Gastroesophageal sphincter (tissue), 4 donors: ENCODE results near the gene TP73. TPM values are rescaled to one million over a fixed set of nuclear protein-coding genes. Genes with fewer than 3 reads are reported as not detected.
"Not testable (repeated sequence)": the region's sequence is repeated elsewhere in the genome, so short reads cannot be mapped to it uniquely, and the experiment has no call there.

Experiments
- ATAC-seq: fragments of 150-250 bp; one replicate; pipeline ENCODE4 v1.9.1; 2016; ENCODE audit warnings: mild to moderate bottlenecking, moderate library complexity
- H3K27ac ChIP-seq, 4 donors: fragments of 200-600 bp; sonication (generic) in 3 of 4; 1 replicate in 3 of 4; 2 replicates in 1 of 4; pipeline ENCODE4 v1.5.1; 2016 to 2019
- H3K27me3 ChIP-seq: fragments of 200-600 bp; sonication (generic); one replicate; pipeline ENCODE4 v1.5.1; 2019
- H3K36me3 ChIP-seq, 2 donors: fragments of 200-600 bp; sonication (generic); one replicate each; pipeline ENCODE4 v1.5.1; 2019; ENCODE audit warnings: control low read depth in 1 of 2
- H3K4me1 ChIP-seq, 3 donors: fragments of 200-600 bp; sonication (generic); 1 replicate in 2 of 3; 2 replicates in 1 of 3; pipeline ENCODE4 v1.5.1; 2016 to 2019; ENCODE audit warnings: control low read depth in 2 of 3
- H3K4me3 ChIP-seq, 2 donors: fragments of 200-600 bp; sonication (generic); one replicate each; pipeline ENCODE4 v1.5.1; 2019; ENCODE audit warnings: mild to moderate bottlenecking in 1 of 2, moderate library complexity in 1 of 2
- H3K9me3 ChIP-seq, 3 donors: fragments of 200-600 bp; sonication (generic); one replicate each; pipeline ENCODE4 v1.5.1; 2017 to 2019; ENCODE audit warnings: control low read depth in 2 of 3
- CTCF ChIP-seq, 4 experiments: fragments of 200-600 bp in 2 of 4; fragments of 450-650 bp in 2 of 4; sonication (generic) in 1 of 4; IDR thresholded peaks; one replicate each; pipeline ENCODE4 v1.5.1; 2017 to 2019; ENCODE audit warnings: antibody characterized with exemption in 4 of 4, mild to moderate bottlenecking in 2 of 4, moderate library complexity in 2 of 4
- EP300 ChIP-seq: sonication (generic); formaldehyde crosslinking; IDR thresholded peaks from one replicate; pipeline ENCODE4 v1.6.1; 2017; ENCODE audit warnings: antibody characterized with exemption, mild to moderate bottlenecking
- POLR2A ChIP-seq, 2 donors: fragments of 450-650 bp; IDR thresholded peaks; one replicate each; pipeline ENCODE4 v1.6.1; 2017; ENCODE audit warnings: antibody characterized with exemption in 2 of 2, mild to moderate bottlenecking in 2 of 2, moderate library complexity in 1 of 2
- POLR2AphosphoS5 ChIP-seq: sonication (generic); formaldehyde crosslinking; IDR thresholded peaks from one replicate; pipeline ENCODE4 v1.6.1; 2017; ENCODE audit warnings: antibody characterized with exemption
- WGBS, 2 donors: methylation state at CpG; one replicate each; pipeline ENCODE4 v1.1.5; 2018; ENCODE audit warnings: low coverage in 1 of 2; 5-methylcytosine and 5-hydroxymethylcytosine counted together
- total RNA-seq, 4 donors: library from RNA; depleted of rRNA; stranded (reverse); fragments of >200 nt; gene quantifications; one replicate each; pipeline ENCODE4 v1.1.0, GENCODE V29; 2016

The TP73 gene
- total RNA-seq, 4 donors from 2014 or later: 0.19 to 0.22 TPM; not detected in 2

- Histone ChIP-seq H3K27me3 (peaks cover 11% of the 10 kb centered on the region), H3K9me3 (no peaks in the 10 kb centered on the region), H3K4me3 (peak overlapping the region in 1 of 2 donors; percentile 88), H3K27ac (peak overlapping the region in 3 of 4 donors; percentile 85 to 90 (median 88)), H3K36me3 (peaks cover 0 to 28% of the 10 kb centered on the region in 2 donors), H3K4me1 (peaks cover 0 to 42% (median 10%) of the 10 kb centered on the region in 3 donors)
- TF ChIP-seq CTCF (IDR thresholded peaks at IDR 0.05): no peak
- TF ChIP-seq POLR2A (IDR thresholded peaks at IDR 0.05): no peak
- TF ChIP-seq POLR2AphosphoS5: no peak
- no peak for TF ChIP-seq EP300
- ATAC-seq: no peak
- WGBS, 2 donors: 93% methylated on average over 3 of the region's 13 CpGs; no CpG with 5 or more reads in 1 of the 2 donors
These were observed 95.6 kb downstream of the TP73 start for GRCh38 chr1:3747903-3748302.

- not testable (repeated sequence) for ATAC-seq, H3K9me3 ChIP-seq, H3K27ac ChIP-seq, H3K4me3 ChIP-seq
- peaks cover 0 to 42% (median 10%) of the 10 kb centered on the region in 3 donors for H3K4me1 ChIP-seq
- peaks cover 16% of the 10 kb centered on the region for H3K27me3 ChIP-seq
- 64 to 81% methylated on average over 10 to 13 of the region's 15 CpGs for WGBS, 2 donors
- peaks cover 0 to 23% of the 10 kb centered on the region in 2 donors for H3K36me3 ChIP-seq
These were observed 96.1 kb downstream of the TP73 start for GRCh38 chr1:3748316-3748900.

- WGBS, 2 donors: 21 to 77% methylated on average over 2 to 5 of the region's 5 CpGs
- peaks cover 0 to 33% (median 10%) of the 10 kb centered on the region in 3 donors for H3K4me1 ChIP-seq
- no peak overlapping the region for H3K27ac ChIP-seq
- no peak for ATAC-seq
- peaks cover 0 to 13% of the 10 kb centered on the region in 2 donors for H3K36me3 ChIP-seq
- H3K4me3 ChIP-seq: no peak overlapping the region
- TF ChIP-seq EP300 (no peak), POLR2A (IDR thresholded peaks at IDR 0.05) (no peak), POLR2AphosphoS5 (no peak), CTCF (IDR thresholded peaks at IDR 0.05) (no peak)
- no peaks in the 10 kb centered on the region for H3K9me3 ChIP-seq
- peaks cover 27% of the 10 kb centered on the region for H3K27me3 ChIP-seq
These were observed 97.2 kb downstream of the TP73 start for GRCh38 chr1:3749512-3749911.

- TF ChIP-seq CTCF (IDR thresholded peaks at IDR 0.05) (no peak), POLR2AphosphoS5 (no peak), EP300 (no peak), POLR2A (IDR thresholded peaks at IDR 0.05) (no peak)
- ATAC-seq: no peak
- Histone ChIP-seq H3K4me1 (peaks cover 0 to 20% (median 10%) of the 10 kb centered on the region in 3 donors), H3K4me3 (no peak overlapping the region), H3K36me3 (peaks cover 0 to under 1% of the 10 kb centered on the region in 2 donors), H3K27ac (no peak overlapping the region), H3K27me3 (peaks cover 39% of the 10 kb centered on the region), H3K9me3 (no peaks in the 10 kb centered on the region)
- WGBS, 2 donors: 37 to 58% methylated on average over 4 to 6 of the region's 6 CpGs
These were observed 98.4 kb downstream of the TP73 start for GRCh38 chr1:3750741-3751140.

GRCh38 chr1:3752400-3752945 lies 100.2 kb downstream of the TP73 start, which contains the start of gene CCDC27:
Gene CCDC27, plus strand, starts transcription at chr1:3752450. Its CDS starts 32 bp downstream, at chr1:3752482.
- TF ChIP-seq CTCF (IDR thresholded peaks at IDR 0.05) (no peak), POLR2AphosphoS5 (no peak), EP300 (no peak), POLR2A (IDR thresholded peaks at IDR 0.05) (no peak)
- Histone ChIP-seq H3K4me1 (peaks cover 0 to 6% (median 5%) of the 10 kb centered on the region in 3 donors), H3K27me3 (peaks cover 54% of the 10 kb centered on the region), H3K27ac (no peak within 1 kb of the TSS), H3K36me3 (no peaks in the 10 kb centered on the region), H3K9me3 (no peaks in the 10 kb centered on the region), H3K4me3 (no peak within 1 kb of the TSS)
- 100% methylated on average over 1 of the region's 17 CpGs; no CpG with 5 or more reads in 1 of the 2 donors for WGBS, 2 donors
- ATAC-seq: no peak
